Psoas muscle (tissue), 8 donors: ENCODE data around the gene RASA3. TPM values are rescaled to one million over a fixed set of nuclear protein-coding genes. Genes with fewer than 3 reads are reported as not detected.

Experiments
- ATAC-seq, 4 donors: fragments of 200-7000 bp; cut with Tn5 transposase; one replicate each; pipeline ENCODE4 v1.9.1; 2020; ENCODE audit warnings: moderate library complexity in 3 of 4, mild to moderate bottlenecking in 2 of 4
- DNase-seq, 2 donors: peaks; one replicate each; pipeline ENCODE4 v3.0.0-alpha.2; 2020
- H3K27ac ChIP-seq: fragments of 200-600 bp; one replicate; pipeline ENCODE4 v1.8.0; 2022
- H3K27me3 ChIP-seq, 3 donors: fragments of 200-600 bp in 1 of 3; one replicate each; pipeline versions ENCODE4 v1.6.1 to v1.8.0; 2013 to 2022; ENCODE audit warnings: low read length in 2 of 3, mild to moderate bottlenecking in 2 of 3, moderate library complexity in 1 of 3; ENCODE audit not compliant: insufficient read depth in 3 of 3
- H3K36me3 ChIP-seq, 2 donors: fragments of 200-600 bp in 1 of 2; one replicate each; pipeline versions ENCODE4 v1.6.1 to v1.8.0; 2013 to 2022; ENCODE audit warnings: low read depth in 1 of 2, mild to moderate bottlenecking in 1 of 2, moderate library complexity in 1 of 2; ENCODE audit not compliant: insufficient read depth in 1 of 2
- H3K4me1 ChIP-seq: fragments of 200-600 bp; one replicate; pipeline ENCODE4 v1.8.0; 2022
- H3K4me3 ChIP-seq: fragments of 200-600 bp; one replicate; pipeline ENCODE4 v1.8.0; 2022; ENCODE audit warnings: mild to moderate bottlenecking
- H3K9me3 ChIP-seq: fragments of 200-600 bp; one replicate; pipeline ENCODE4 v1.8.0; 2022
- WGBS, 3 donors: extraction: QIAGEN DNeasy Blood & Tissue Kit; methylation state at CpG; one replicate each; pipeline versions ENCODE4 v1.1.6 to v1.1.7; 2013; 5-methylcytosine and 5-hydroxymethylcytosine counted together
- intact Hi-C, 2 donors: fragments of 100-400 bp; cut with DNase I; formaldehyde crosslinking; loops; one replicate each; pipeline versions ENCODE4 v1.11.0 to v1.14.2; 2022
- polyA plus RNA-seq, 3 donors: library from polyadenylated mRNA; stranded (reverse); fragments of 200-250 nt; gene quantifications; one replicate each; pipeline ENCODE4 v1.2.3, GENCODE V29; 2013
- total RNA-seq, 4 donors: library from RNA; stranded (reverse); fragmentation: NEBNext Ultra II Directional in 2 of 4; extraction: Animal tissue kit (Norgen Biotek cat#: 25700) in 2 of 4; gene quantifications; one replicate each; pipeline versions ENCODE4 v1.2.1 to v1.2.4, GENCODE V29; 2021 to 2023
- TF ChIP-seq, protein P1 (sequence below): fragments of 200-600 bp; IDR thresholded peaks from one replicate; pipeline ENCODE4 v1.8.0; 2022; ENCODE audit warnings: antibody characterized with exemption
- donor health status: healthy with polysubstance abuse.
- donor health status: DM: no; HTN: no; CAD: no; lungs with moderate emphysema.
- donor health status: Bipolar disorder and iron deficiency.
- donor health status: healthy.
- donor health status: DM: yes; HTN: yes; CAD: no.
- donor health status: DM: no; HTN: no; CAD: no.
- donor health status: DM: no; HTN: no; CAD: no.
- donor health status: DM: yes; HTN: yes; CAD: no.

The RASA3 gene
- total and polyA plus RNA-seq, 7 donors: 4.8 to 24.4 (median 13.1) TPM

DNA sequence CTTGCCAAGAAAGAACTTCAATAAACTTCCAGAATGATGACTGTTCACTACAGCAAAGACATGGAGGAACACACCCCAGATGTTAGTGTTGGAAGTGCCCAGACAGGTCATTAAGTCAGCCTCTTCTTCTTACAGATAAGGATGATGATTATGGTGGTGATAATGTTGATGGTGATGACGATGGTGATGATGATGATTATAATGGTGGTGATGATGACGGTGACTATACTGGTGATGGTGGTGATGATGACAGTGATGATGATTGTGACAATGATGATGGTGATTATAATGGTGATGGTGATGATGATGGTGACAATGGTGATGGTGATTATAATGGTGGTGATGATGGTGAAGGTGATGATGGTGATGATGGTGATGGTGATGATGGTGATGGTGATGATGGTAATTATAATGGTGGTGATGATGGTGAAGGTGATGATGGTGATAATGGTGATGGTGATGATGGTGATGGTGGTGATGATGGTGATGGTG, 167.0 kb downstream of the RASA3 start:
- intact Hi-C loops: loop anchor here in 1 of 2 donors (5.0 kb wide), 1 partner anchor 262 kb away; no protein-coding TSS in a partner anchor
- 96 to 100% (median 97%) methylated on average over 2 of the region's 2 CpGs for WGBS, 3 donors
- TF ChIP-seq, protein P1, sequence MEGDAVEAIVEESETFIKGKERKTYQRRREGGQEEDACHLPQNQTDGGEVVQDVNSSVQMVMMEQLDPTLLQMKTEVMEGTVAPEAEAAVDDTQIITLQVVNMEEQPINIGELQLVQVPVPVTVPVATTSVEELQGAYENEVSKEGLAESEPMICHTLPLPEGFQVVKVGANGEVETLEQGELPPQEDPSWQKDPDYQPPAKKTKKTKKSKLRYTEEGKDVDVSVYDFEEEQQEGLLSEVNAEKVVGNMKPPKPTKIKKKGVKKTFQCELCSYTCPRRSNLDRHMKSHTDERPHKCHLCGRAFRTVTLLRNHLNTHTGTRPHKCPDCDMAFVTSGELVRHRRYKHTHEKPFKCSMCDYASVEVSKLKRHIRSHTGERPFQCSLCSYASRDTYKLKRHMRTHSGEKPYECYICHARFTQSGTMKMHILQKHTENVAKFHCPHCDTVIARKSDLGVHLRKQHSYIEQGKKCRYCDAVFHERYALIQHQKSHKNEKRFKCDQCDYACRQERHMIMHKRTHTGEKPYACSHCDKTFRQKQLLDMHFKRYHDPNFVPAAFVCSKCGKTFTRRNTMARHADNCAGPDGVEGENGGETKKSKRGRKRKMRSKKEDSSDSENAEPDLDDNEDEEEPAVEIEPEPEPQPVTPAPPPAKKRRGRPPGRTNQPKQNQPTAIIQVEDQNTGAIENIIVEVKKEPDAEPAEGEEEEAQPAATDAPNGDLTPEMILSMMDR: no peak
- Histone ChIP-seq H3K9me3 (no peaks in the 10 kb centered on the region), H3K27ac (no peak overlapping the region), H3K36me3 (no peaks in the 10 kb centered on the region), H3K4me3 (no peak overlapping the region), H3K27me3 (no peaks in the 10 kb centered on the region), H3K4me1 (peaks cover under 1% of the 10 kb centered on the region)
- ATAC-seq (no peak), DNase-seq (no peak)

DNA sequence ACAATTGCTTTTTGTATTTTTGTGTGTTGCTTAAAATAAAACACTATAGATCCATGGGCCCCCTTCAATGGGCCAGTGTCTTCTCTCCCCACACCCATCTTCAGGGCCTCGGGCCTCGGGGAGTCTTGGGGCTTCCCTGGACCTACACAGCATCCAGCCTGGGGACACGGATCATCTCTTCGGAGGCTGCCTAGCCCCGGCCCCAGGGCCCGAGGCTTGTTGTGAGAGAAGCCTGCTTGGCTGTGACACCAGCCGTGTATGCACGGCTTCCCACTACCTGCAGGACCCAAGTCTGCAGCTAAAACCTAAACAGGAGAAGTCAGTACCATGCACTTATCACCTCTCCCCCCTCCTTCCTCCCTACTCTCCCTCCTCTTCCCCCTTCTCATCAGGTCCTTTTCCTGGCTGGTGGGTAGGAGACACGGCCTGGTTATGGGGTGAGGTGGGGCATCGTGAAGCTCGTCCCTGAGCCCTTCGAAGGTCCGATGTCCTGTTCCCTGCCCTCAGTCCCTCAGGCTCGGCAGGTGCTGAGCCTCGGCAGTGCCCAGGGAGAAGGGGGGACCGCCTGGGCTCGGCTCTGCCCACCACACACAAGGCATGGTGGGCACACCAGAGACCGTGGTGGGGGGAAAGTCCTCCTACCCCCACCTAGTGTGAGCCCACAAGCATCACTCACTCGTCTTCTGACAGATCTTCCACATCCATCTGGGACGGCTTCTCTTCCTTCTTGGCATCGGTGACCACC, 168.0 kb downstream of the RASA3 start:
- Histone ChIP-seq H3K4me1 (no peaks in the 10 kb centered on the region), H3K27me3 (no peaks in the 10 kb centered on the region), H3K9me3 (no peaks in the 10 kb centered on the region), H3K27ac (no peak overlapping the region), H3K4me3 (no peak overlapping the region), H3K36me3 (no peaks in the 10 kb centered on the region)
- no peak for ATAC-seq
- TF ChIP-seq, protein P1: no peak
- 93 to 98% (median 93%) methylated on average over 21 of the region's 21 CpGs for WGBS, 3 donors
- intact Hi-C loops: no loop called here
- peak; percentile 8 to 30 for DNase-seq

DNA sequence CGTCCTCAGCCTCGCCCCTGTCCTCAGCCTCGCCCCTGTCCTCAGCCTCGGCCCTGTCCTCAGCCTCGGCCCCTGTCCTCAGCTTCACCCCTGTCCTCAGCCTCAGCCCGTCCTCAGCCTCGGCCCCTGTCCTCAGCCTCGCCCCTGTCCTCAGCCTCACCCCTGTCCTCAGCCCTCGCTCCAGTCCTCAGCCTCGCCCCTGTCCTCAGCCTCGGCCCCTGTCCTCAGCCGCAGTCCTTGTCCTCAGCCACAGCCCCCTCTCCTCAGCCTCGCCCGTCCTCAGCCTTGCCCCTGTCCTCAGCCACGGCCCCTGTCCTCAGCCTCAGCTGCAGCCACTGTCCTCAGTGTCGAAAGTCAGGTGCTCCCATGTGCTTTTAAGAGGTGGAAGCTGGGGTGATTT, 169.0 kb downstream of the RASA3 start:
- no peak overlapping the region for H3K27ac ChIP-seq
- no peak overlapping the region for H3K4me3 ChIP-seq
- no peaks in the 10 kb centered on the region for H3K27me3 ChIP-seq
- DNase-seq: peak in 1 of 2 donors; percentile 34
- no peaks in the 10 kb centered on the region for H3K9me3 ChIP-seq
- ATAC-seq: no peak
- H3K4me1 ChIP-seq: no peaks in the 10 kb centered on the region
- no peaks in the 10 kb centered on the region for H3K36me3 ChIP-seq
- TF ChIP-seq, protein P1: no peak
- 93 to 97% (median 95%) methylated on average over 15 to 16 of the region's 16 CpGs for WGBS, 3 donors
- intact Hi-C loops: no loop called here

DNA sequence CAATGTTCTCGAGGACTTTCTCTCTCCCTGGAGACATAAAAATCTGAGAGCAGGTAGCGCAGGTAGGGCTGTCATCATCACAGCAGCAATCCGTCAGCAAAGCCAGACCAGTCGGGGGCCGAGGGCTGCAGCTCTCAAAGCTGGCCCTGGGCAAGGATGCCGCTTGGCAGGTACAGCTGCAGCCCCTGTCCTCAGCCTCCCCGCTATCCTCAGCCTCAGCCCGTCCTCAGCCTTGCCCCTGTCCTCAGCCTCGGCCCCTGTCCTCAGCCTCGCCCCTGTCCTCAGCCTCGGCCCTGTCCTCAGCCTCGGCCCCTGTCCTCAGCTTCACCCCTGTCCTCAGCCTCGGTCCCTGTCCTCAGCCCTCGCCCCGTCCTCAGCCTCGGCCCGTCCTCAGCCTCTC, 169.4 kb downstream of the RASA3 start:
- WGBS, 3 donors: 86 to 95% (median 92%) methylated on average over 16 to 17 of the region's 17 CpGs
- TF ChIP-seq, protein P1: no peak

More for the DNA sequence above, 169.4 kb downstream of the RASA3 start:
- no peaks in the 10 kb centered on the region for H3K36me3 ChIP-seq
- ATAC-seq (no peak), DNase-seq (peak; percentile 7 to 32)
- H3K4me1 ChIP-seq: no peaks in the 10 kb centered on the region
- H3K27ac ChIP-seq: no peak overlapping the region
- no peak overlapping the region for H3K4me3 ChIP-seq
- H3K27me3 ChIP-seq: no peaks in the 10 kb centered on the region
- no peaks in the 10 kb centered on the region for H3K9me3 ChIP-seq
- intact Hi-C loops: no loop called here
